Esophagus muscularis mucosa (tissue), 4 donors: Measurements from ENCODE around the gene IQGAP2. TPM values are rescaled to one million over a fixed set of nuclear protein-coding genes. Genes with fewer than 3 reads are reported as not detected.

Experiments used
- DNase-seq: peaks from one replicate; pipeline ENCODE4 v3.0.0-alpha.2; 2017; ENCODE audit errors: extremely low spot score
- H3K27ac ChIP-seq, 4 donors: fragments of 200-600 bp; sonication (generic); replicated peaks in 1 of 4; 1 replicate in 3 of 4; 2 replicates in 1 of 4; pipeline ENCODE4 v1.5.1; 2016 to 2019; ENCODE audit warnings: mild to moderate bottlenecking in 1 of 4
- H3K27me3 ChIP-seq, 4 donors: fragments of 200-600 bp; sonication (generic); one replicate each; pipeline versions ENCODE4 v1.5.1 to v1.6.0; 2016 to 2019
- H3K36me3 ChIP-seq, 4 donors: fragments of 200-600 bp; sonication (generic); one replicate each; pipeline ENCODE4 v1.5.1; 2016 to 2019
- H3K4me1 ChIP-seq, 4 donors: fragments of 200-600 bp; sonication (generic); one replicate each; pipeline ENCODE4 v1.5.1; 2016 to 2019
- H3K4me3 ChIP-seq, 4 donors: fragments of 200-600 bp; sonication (generic); 1 replicate in 2 of 4; 2 replicates in 2 of 4; pipeline ENCODE4 v1.5.1; 2016 to 2019; ENCODE audit warnings: mild to moderate bottlenecking in 4 of 4, moderate library complexity in 1 of 4
- H3K9me3 ChIP-seq, 4 donors: fragments of 200-600 bp; sonication (generic); 1 replicate in 3 of 4; 2 replicates in 1 of 4; pipeline ENCODE4 v1.5.1; 2016 to 2019
- EP300 ChIP-seq: sonication (generic); formaldehyde crosslinking; IDR thresholded peaks from one replicate; pipeline ENCODE4 v1.6.1; 2017; ENCODE audit warnings: antibody characterized with exemption
- POLR2A ChIP-seq: fragments of 450-650 bp; IDR thresholded peaks from one replicate; pipeline ENCODE4 v1.6.1; 2017; ENCODE audit warnings: antibody characterized with exemption, moderate library complexity, mild to moderate bottlenecking, low read depth
- POLR2AphosphoS5 ChIP-seq, 2 donors: sonication (generic); formaldehyde crosslinking; IDR thresholded peaks; one replicate each; pipeline ENCODE4 v1.6.1; 2017; ENCODE audit warnings: antibody characterized with exemption in 2 of 2
- WGBS: methylation state at CpG from one replicate; pipeline ENCODE4 v1.1.5; 2018; 5-methylcytosine and 5-hydroxymethylcytosine counted together
- intact Hi-C: fragments of 100-400 bp; cut with DNase I; formaldehyde crosslinking; loops from one replicate; pipeline ENCODE4 v1.15.1; 2023
- total RNA-seq, 4 donors: library from RNA; depleted of rRNA; stranded (reverse); fragments of >200 nt; gene quantifications; one replicate each; pipeline versions ENCODE4 v1.1.0 to v1.2.1, GENCODE V29; 2016
- TF ChIP-seq, protein P1 (sequence below), 3 experiments: fragments of 200-600 bp in 2 of 3; fragments of 450-650 bp in 1 of 3; sonication (generic) in 2 of 3; IDR thresholded peaks; one replicate each; pipeline ENCODE4 v1.5.1; 2017 to 2019; ENCODE audit warnings: antibody characterized with exemption in 3 of 3, mild to moderate bottlenecking in 2 of 3, moderate library complexity in 1 of 3

IQGAP2 gene
- total RNA-seq, 4 donors from 2014 or later = 14.9 to 30.7 (median 20.8) TPM

DNA sequence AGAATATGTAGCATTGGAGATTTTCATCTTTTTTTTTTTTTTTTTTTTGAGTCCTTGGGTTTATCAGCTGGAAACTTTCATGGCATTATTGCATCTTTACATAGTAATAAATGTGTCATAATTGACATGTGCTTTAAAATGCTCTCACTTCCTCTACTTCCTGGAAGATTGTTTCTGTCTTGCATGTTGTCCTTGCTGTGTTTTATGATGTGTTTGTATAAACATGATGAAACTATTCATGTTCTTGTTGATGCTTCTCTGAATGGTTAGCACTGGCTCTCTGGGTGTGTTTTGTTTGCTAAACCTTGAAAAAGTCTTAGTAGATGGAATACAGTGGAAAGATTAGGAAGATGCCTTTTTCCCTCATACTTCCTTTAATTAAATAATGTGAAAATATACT, 87.9 kb downstream of the IQGAP2 start:
- H3K4me1 ChIP-seq = no peaks in the 10 kb centered on the region
- intact Hi-C loops = no loop called here
- peaks cover 0 to 5% (median 0%) of the 10 kb centered on the region in 4 donors for H3K27me3 ChIP-seq
- H3K27ac ChIP-seq = no peak overlapping the region
- no peak for DNase-seq
- no peaks in the 10 kb centered on the region for H3K36me3 ChIP-seq
- H3K9me3 ChIP-seq = no peaks in the 10 kb centered on the region
- H3K4me3 ChIP-seq = no peak overlapping the region
- no peak for TF ChIP-seq POLR2AphosphoS5 (IDR thresholded peaks at IDR 0.05)

DNA sequence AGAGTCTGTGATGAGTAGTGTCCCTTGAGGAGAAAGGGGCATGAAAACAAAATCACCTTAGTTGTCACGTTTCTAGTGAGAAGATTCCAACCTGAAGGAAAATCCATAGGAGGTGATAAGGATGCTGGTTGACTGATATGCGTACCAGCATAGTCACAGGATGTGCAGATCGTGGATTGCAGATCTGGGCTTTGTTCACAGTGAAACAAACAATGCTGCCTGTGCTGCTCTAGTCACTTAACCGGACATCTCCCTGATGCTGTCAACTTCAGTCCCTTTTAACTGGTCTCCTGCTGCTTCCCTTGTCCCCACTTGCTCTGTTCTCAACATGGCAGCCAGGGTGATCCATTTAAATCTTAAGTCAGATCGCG, 89.7 kb downstream of the IQGAP2 start:
- no peak for DNase-seq
- Histone ChIP-seq H3K27ac (no peak overlapping the region), H3K4me3 (no peak overlapping the region), H3K4me1 (no peaks in the 10 kb centered on the region), H3K9me3 (no peaks in the 10 kb centered on the region), H3K36me3 (no peaks in the 10 kb centered on the region), H3K27me3 (peaks cover 0 to 5% (median 0%) of the 10 kb centered on the region in 4 donors)
- no peak for TF ChIP-seq POLR2AphosphoS5 (IDR thresholded peaks at IDR 0.05)
- no peak for TF ChIP-seq EP300
- no peak for TF ChIP-seq POLR2A
- TF ChIP-seq, protein P1, sequence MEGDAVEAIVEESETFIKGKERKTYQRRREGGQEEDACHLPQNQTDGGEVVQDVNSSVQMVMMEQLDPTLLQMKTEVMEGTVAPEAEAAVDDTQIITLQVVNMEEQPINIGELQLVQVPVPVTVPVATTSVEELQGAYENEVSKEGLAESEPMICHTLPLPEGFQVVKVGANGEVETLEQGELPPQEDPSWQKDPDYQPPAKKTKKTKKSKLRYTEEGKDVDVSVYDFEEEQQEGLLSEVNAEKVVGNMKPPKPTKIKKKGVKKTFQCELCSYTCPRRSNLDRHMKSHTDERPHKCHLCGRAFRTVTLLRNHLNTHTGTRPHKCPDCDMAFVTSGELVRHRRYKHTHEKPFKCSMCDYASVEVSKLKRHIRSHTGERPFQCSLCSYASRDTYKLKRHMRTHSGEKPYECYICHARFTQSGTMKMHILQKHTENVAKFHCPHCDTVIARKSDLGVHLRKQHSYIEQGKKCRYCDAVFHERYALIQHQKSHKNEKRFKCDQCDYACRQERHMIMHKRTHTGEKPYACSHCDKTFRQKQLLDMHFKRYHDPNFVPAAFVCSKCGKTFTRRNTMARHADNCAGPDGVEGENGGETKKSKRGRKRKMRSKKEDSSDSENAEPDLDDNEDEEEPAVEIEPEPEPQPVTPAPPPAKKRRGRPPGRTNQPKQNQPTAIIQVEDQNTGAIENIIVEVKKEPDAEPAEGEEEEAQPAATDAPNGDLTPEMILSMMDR (IDR thresholded peaks at IDR 0.05) = no peak
- WGBS = 70% methylated on average over 6 of the region's 6 CpGs
- intact Hi-C loops = no loop called here

DNA sequence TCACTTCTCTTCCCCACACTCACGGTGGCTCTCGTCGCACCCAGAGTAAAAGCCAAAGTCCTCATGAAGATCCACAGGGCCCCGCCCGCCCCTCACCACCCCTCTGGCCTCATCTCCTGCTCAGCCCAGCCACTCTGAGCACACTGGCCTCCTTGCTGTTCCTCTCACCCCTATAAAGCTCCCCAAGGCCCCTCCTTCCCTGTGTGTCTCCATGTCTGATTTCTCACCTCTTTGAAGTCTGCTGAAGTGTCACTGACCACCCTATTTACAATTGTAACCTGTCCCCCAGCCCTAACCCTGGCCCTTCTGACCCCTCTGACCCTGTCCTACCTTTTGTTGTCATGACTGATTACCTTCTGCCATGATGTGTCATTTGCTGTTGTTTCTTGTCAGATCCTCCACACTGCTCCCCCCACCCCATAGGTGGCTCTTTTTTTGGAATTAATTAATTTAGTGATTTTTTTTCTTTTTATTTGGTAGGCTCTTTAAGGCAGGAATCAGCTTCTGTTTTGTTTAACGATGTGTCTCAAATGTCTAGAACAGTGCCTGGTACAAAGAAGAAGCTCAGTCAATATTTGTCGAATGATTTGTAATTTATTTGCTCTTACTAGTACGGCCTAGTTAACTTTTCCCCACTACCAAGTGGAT, 90.2 kb downstream of the IQGAP2 start:
- Histone ChIP-seq H3K4me3 (no peak overlapping the region), H3K27me3 (peaks cover 0 to 5% (median 0%) of the 10 kb centered on the region in 4 donors), H3K27ac (no peak overlapping the region), H3K36me3 (no peaks in the 10 kb centered on the region), H3K4me1 (no peaks in the 10 kb centered on the region), H3K9me3 (no peaks in the 10 kb centered on the region)
- DNase-seq = no peak
- WGBS = 85% methylated on average over 8 of the region's 8 CpGs
- intact Hi-C loops = no loop called here
- TF ChIP-seq POLR2AphosphoS5 (IDR thresholded peaks at IDR 0.05) = no peak
- no peak for TF ChIP-seq POLR2A
- no peak for TF ChIP-seq EP300
- TF ChIP-seq, protein P1 (IDR thresholded peaks at IDR 0.05) = no peak

DNA sequence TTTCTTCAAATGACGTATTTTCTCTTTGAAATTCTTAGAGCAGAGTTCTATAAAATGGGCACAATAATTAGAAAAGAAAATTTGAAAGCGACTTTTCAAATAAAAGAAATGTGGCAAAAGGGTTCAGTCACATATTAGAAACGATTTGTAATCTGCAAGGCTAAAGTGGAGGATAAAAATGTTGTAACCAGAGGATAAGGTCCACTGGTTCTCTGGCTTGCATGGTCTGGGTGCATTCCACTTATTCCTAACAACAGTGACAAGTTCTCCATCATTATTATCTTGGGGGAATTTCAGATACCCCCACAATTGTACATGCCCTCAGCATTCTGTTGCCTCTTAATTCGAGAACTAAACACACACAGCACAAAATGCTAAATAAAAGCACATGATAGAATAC, 91.1 kb downstream of the IQGAP2 start:
- no peak overlapping the region for H3K4me3 ChIP-seq
- H3K27ac ChIP-seq = no peak overlapping the region
- no peak for DNase-seq
- no peak for TF ChIP-seq POLR2A
- no peak for TF ChIP-seq EP300
- no peak for TF ChIP-seq POLR2AphosphoS5 (IDR thresholded peaks at IDR 0.05)
- TF ChIP-seq, protein P1 (IDR thresholded peaks at IDR 0.05) = no peak
- H3K9me3 ChIP-seq = no peaks in the 10 kb centered on the region
- intact Hi-C loops = no loop called here
- peaks cover 0 to 5% (median 0%) of the 10 kb centered on the region in 4 donors for H3K27me3 ChIP-seq
- WGBS = 91% methylated on average over 4 of the region's 4 CpGs
- H3K4me1 ChIP-seq = no peaks in the 10 kb centered on the region
- H3K36me3 ChIP-seq = no peaks in the 10 kb centered on the region

DNA sequence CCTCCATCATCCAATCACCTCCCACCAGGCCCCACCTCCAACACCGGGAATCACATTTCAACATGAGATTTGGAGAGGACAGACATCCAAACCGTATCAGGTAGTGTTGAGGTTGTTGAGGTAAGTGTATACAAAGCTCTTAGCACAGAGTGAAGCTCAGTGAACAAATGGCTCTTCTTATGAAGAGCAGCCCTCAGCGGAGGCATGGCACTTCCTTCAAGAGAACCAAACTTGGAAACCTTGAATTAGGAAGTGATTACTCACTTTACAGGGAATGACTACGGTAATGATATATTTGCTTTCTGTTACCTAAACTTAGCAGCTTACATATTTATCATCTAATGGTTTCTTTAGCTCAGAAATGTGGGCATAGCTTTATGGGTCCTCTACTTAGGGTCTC, 92.8 kb downstream of the IQGAP2 start:
- no peak overlapping the region for H3K4me3 ChIP-seq
- H3K4me1 ChIP-seq = no peaks in the 10 kb centered on the region
- H3K9me3 ChIP-seq = no peaks in the 10 kb centered on the region
- WGBS = 84% methylated on average over 4 of the region's 4 CpGs
- no peak for DNase-seq
- H3K27me3 ChIP-seq = peaks cover 0 to 5% (median 0%) of the 10 kb centered on the region in 4 donors
- intact Hi-C loops = no loop called here
- TF ChIP-seq POLR2A (no peak), EP300 (no peak), POLR2AphosphoS5 (IDR thresholded peaks at IDR 0.05) (no peak)
- TF ChIP-seq, protein P1 (IDR thresholded peaks at IDR 0.05) = no peak
- H3K36me3 ChIP-seq = no peaks in the 10 kb centered on the region
- H3K27ac ChIP-seq = no peak overlapping the region
